HL-60 (cell line): Measurements from ENCODE around the gene RNF26.

ENCODE experiments used
- DNase-seq, 2 experiments: peaks; one replicate each; pipeline ENCODE4 v3.0.0-alpha.2; 2010 to 2020; ENCODE audit warnings: low read depth in 1 of 2, low spot score in 1 of 2
- H3K27ac ChIP-seq: fragments of 250-450 bp; sonication (Bioruptor Pico); replicated peaks from 2 replicates; pipeline ENCODE4 v1.5.1; 2020; ENCODE audit warnings: mild to moderate bottlenecking, moderate library complexity
- H3K27me3 ChIP-seq: fragments of 250-450 bp; sonication (Bioruptor Pico); 2 replicates; pipeline ENCODE4 v1.5.1; 2021; ENCODE audit warnings: mild to moderate bottlenecking, moderate library complexity; ENCODE audit not compliant: insufficient read depth, poor library complexity, severe bottlenecking
- H3K4me3 ChIP-seq: replicated peaks from 2 replicates; pipeline ENCODE4 v1.5.1; 2011; ENCODE audit warnings: mild to moderate bottlenecking, control low read depth, low read length; ENCODE audit not compliant: insufficient read depth
- CTCF ChIP-seq: IDR thresholded peaks from one replicate; pipeline ENCODE4 v1.5.1; 2011; ENCODE audit warnings: low read length, control low read depth, inconsistent platforms; ENCODE audit not compliant: insufficient read depth
- GABPA ChIP-seq: IDR thresholded peaks from 2 replicates; pipeline ENCODE4 v1.6.1; 2012; ENCODE audit warnings: low read depth
- POLR2AphosphoS5 ChIP-seq: IDR thresholded peaks from 2 replicates; pipeline ENCODE4 v1.6.1; 2012; ENCODE audit warnings: low read depth
- REST ChIP-seq: IDR thresholded peaks from 2 replicates; pipeline ENCODE4 v1.6.1; 2012; ENCODE audit warnings: low read depth; ENCODE audit not compliant: insufficient replicate concordance
- SPI1 ChIP-seq: IDR thresholded peaks from 2 replicates; pipeline ENCODE4 v1.6.1; 2012; ENCODE audit warnings: low read depth, mild to moderate bottlenecking, borderline replicate concordance

The RNF26 gene

GRCh38 chr11:119338318-119338890 is 4.1 kb downstream of the RNF26 start:
- H3K27me3 ChIP-seq = peaks cover 24% of the 10 kb centered on the region
- TF ChIP-seq CTCF (peak; percentile 29), GABPA (no peak)
- DNase-seq = peak in 1 of 2 experiments; percentile 70
- no peak overlapping the region for H3K4me3 ChIP-seq
- no peak overlapping the region for H3K27ac ChIP-seq

GRCh38 chr11:119338965-119339588 is 4.8 kb downstream of the RNF26 start:
- H3K27ac ChIP-seq = no peak overlapping the region
- H3K4me3 ChIP-seq = no peak overlapping the region
- peaks cover 24% of the 10 kb centered on the region for H3K27me3 ChIP-seq
- no peak for DNase-seq
- TF ChIP-seq SPI1 (no peak), POLR2AphosphoS5 (no peak)

- peak; percentile 27 for TF ChIP-seq CTCF
- TF ChIP-seq SPI1 = no peak
Observed at GRCh38 chr11:119339589-119340334, 5.4 kb downstream of the RNF26 start.

GRCh38 chr11:119340335-119341221 is 6.3 kb downstream of the RNF26 start, which contains the start of gene C1QTNF5:
C1QTNF5 (minus strand) TSS chr11:119340883; CDS start chr11:119340397, 486 bp downstream.
- H3K27me3 ChIP-seq = peaks cover 24% of the 10 kb centered on the region
- TF ChIP-seq POLR2AphosphoS5 (no peak), REST (no peak), CTCF (no peak), GABPA (no peak), SPI1 (no peak)
- no peak for DNase-seq
- no peak within 1 kb of the TSS for H3K27ac ChIP-seq
- H3K4me3 ChIP-seq = no peak within 1 kb of the TSS

More at GRCh38 chr11:119339589-119340334, 5.4 kb downstream of the RNF26 start:
- DNase-seq = no peak
- Histone ChIP-seq H3K27ac (no peak overlapping the region), H3K27me3 (peaks cover 24% of the 10 kb centered on the region), H3K4me3 (no peak overlapping the region)
